GM12878 (cell line): ENCODE measurements around the gene NUDCD2. TPM values are rescaled to one million over a fixed set of nuclear protein-coding genes. Genes with fewer than 3 reads are reported as not detected.

Experiments used
- ATAC-seq: fragments of 200-7000 bp; cut with Tn5 transposase; 3 replicates; pipeline ENCODE4 v1.9.1; 2020; ENCODE audit warnings: mild to moderate bottlenecking, moderate library complexity
- BruUV-seq: library from RNA; stranded (reverse); fragments of 400-500 nt; replicated peaks from 2 replicates; lab custom pipeline; 2021; lab: Mats Ljungman, UMichigan
- CTCF ChIA-PET: fragments of 300-600 bp; sonication (Branson Sonifier 250); formaldehyde crosslinking; extraction: SDS; loops from one replicate; lab custom pipeline; 2021; ENCODE audit warnings: inconsistent platforms; lab: Yijun Ruan, JAX
- POLR2A ChIA-PET: fragments of 350-600 bp; formaldehyde crosslinking; extraction: SDS; loops from one replicate; lab custom pipeline; 2021; ENCODE audit warnings: inconsistent platforms; lab: Charles Lee
- RAD21 ChIA-PET: fragments of 300-600 bp; sonication (Branson Sonifier 250); formaldehyde crosslinking; loops from one replicate; lab custom pipeline; 2023; ENCODE audit warnings: antibody characterized with exemption; ENCODE audit not compliant: unreplicated experiment; lab: Charles Lee
- SMC1A ChIA-PET: fragments of 300-600 bp; sonication (Branson Sonifier 250); formaldehyde crosslinking; loops from one replicate; lab custom pipeline; 2023; ENCODE audit not compliant: unreplicated experiment, uncharacterized antibody; lab: Charles Lee
- DNase-seq: peaks from one replicate; pipeline ENCODE4 v3.0.0-alpha.2; 2011; ENCODE audit warnings: low read depth, low spot score
- FAIRE-seq: peaks from 3 replicates; lab custom pipeline; 2011; peaks lifted over from hg19 to GRCh38; lab: Jason Lieb, UNC
- H2AFZ ChIP-seq: 2 replicates; pipeline ENCODE4 v1.6.0; 2011; ENCODE audit warnings: low read depth, low read length, control low read depth; ENCODE audit not compliant: control insufficient read depth
- H3K27ac ChIP-seq: 2 replicates; pipeline ENCODE4 v1.5.1; 2011; ENCODE audit warnings: control low read depth; ENCODE audit not compliant: control insufficient read depth, insufficient read depth
- H3K27me3 ChIP-seq, 2 experiments: replicated peaks in 1 of 2; 2 replicates each; pipeline versions ENCODE4 v1.6.0 to v1.6.1; 2011; ENCODE audit warnings: low read length in 1 of 2; ENCODE audit not compliant: control insufficient read depth in 2 of 2, insufficient read depth in 2 of 2
- H3K36me3 ChIP-seq, 2 experiments: 2 replicates each; pipeline ENCODE4 v1.5.1; 2011; ENCODE audit warnings: low read length in 1 of 2; ENCODE audit not compliant: control insufficient read depth in 2 of 2, insufficient read depth in 2 of 2
- H3K4me1 ChIP-seq: 2 replicates; pipeline ENCODE4 v1.6.1; 2011; ENCODE audit warnings: mild to moderate bottlenecking, low read length, moderate library complexity, mixed read lengths; ENCODE audit not compliant: control insufficient read depth, insufficient read depth
- H3K4me2 ChIP-seq: 2 replicates; pipeline ENCODE4 v1.6.0; 2011; ENCODE audit warnings: control low read depth; ENCODE audit not compliant: control insufficient read depth, insufficient read depth
- H3K4me3 ChIP-seq: fragments of 200-600 bp; sonication (generic); 2 replicates; pipeline ENCODE4 v1.5.1; 2016
- H3K79me2 ChIP-seq: 2 replicates; pipeline ENCODE4 v1.6.0; 2011; ENCODE audit warnings: low read length; ENCODE audit not compliant: control insufficient read depth, insufficient read depth
- H3K9ac ChIP-seq: 2 replicates; pipeline ENCODE4 v1.8.0; 2011; ENCODE audit warnings: low read length, control low read depth, mixed read lengths; ENCODE audit not compliant: control insufficient read depth, insufficient read depth
- H3K9me3 ChIP-seq: replicated peaks from 3 replicates; pipeline ENCODE4 v1.5.1; 2011; ENCODE audit warnings: mild to moderate bottlenecking, low read length; ENCODE audit not compliant: control insufficient read depth, insufficient read depth
- H4K20me1 ChIP-seq: 2 replicates; pipeline ENCODE4 v1.6.0; 2011; ENCODE audit not compliant: control insufficient read depth, insufficient read depth
- ASH2L ChIP-seq: fragments of 300-600, 200-600 bp; sonication (generic); IDR thresholded peaks from 2 replicates; pipeline ENCODE4 v1.6.1; 2017; ENCODE audit warnings: low read depth, mild to moderate bottlenecking, borderline replicate concordance
- BRCA1 ChIP-seq: IDR thresholded peaks from 2 replicates; pipeline ENCODE4 v1.6.1; 2011; ENCODE audit warnings: low read depth, low read length, improper control_type of control experiment
- IRF3 ChIP-seq: fragments of 450-650 bp; IDR thresholded peaks from 2 replicates; pipeline ENCODE4 v1.6.1; 2014; ENCODE audit warnings: mild to moderate bottlenecking
- MTA3 ChIP-seq: IDR thresholded peaks from 2 replicates; pipeline ENCODE4 v1.6.1; 2012; ENCODE audit warnings: low read length, inconsistent platforms, borderline replicate concordance
- NR2F1 ChIP-seq: fragments of 450-650 bp; conservative IDR thresholded peaks from 2 replicates; pipeline ENCODE4 v1.6.1; 2017; ENCODE audit warnings: mild to moderate bottlenecking
- PAX8 ChIP-seq: fragments of 450-650 bp; IDR thresholded peaks from 2 replicates; pipeline ENCODE4 v1.6.1; 2017; ENCODE audit warnings: mild to moderate bottlenecking, moderate library complexity
- PRDM15 ChIP-seq: fragments of 450-650 bp; formaldehyde crosslinking; IDR thresholded peaks from 2 replicates; pipeline ENCODE4 v1.4.0; 2020; ENCODE audit warnings: mild to moderate bottlenecking, moderate library complexity
- RAD21 ChIP-seq: IDR thresholded peaks from 2 replicates; pipeline ENCODE4 v1.6.1; 2011; ENCODE audit warnings: mild to moderate bottlenecking, low read depth, low read length, moderate library complexity; ENCODE audit not compliant: insufficient read depth
- STAT1 ChIP-seq: fragments of 450-650 bp; conservative IDR thresholded peaks from 2 replicates; pipeline ENCODE4 v1.6.1; 2014; ENCODE audit warnings: antibody characterized with exemption, mild to moderate bottlenecking
- WRNIP1 ChIP-seq: IDR thresholded peaks from 2 replicates; pipeline ENCODE4 v1.6.1; 2011; ENCODE audit warnings: low read depth, low read length, improper control_type of control experiment, borderline replicate concordance
- YY1 ChIP-seq: IDR thresholded peaks from 2 replicates; pipeline ENCODE4 v1.6.1; 2011; ENCODE audit warnings: low read depth, mild to moderate bottlenecking, low read length
- ZNF24 ChIP-seq: fragments of 450-650 bp; IDR thresholded peaks from 2 replicates; pipeline ENCODE4 v1.6.1; 2017; ENCODE audit warnings: antibody characterized with exemption, mild to moderate bottlenecking
- WGBS: methylation state at CpG from one replicate; pipeline ENCODE4 v1.1.6; 2016; ENCODE audit warnings: low lambda C conversion rate; ENCODE audit not compliant: insufficient replicate concordance, insufficient coverage; ENCODE audit errors: missing lambda C conversion rate; 5-methylcytosine and 5-hydroxymethylcytosine counted together
- in situ Hi-C: fragments of 300-500 bp; cut with MboI; formaldehyde crosslinking; loops from 9 replicates; pipeline ENCODE4 v1.14.3; 2018; ENCODE audit warnings: mixed read lengths
- intact Hi-C: fragments of 100-400 bp; cut with micrococcal nuclease; formaldehyde crosslinking; loops from one replicate; pipeline ENCODE4 v1.14.2; 2022; ENCODE audit not compliant: unreplicated experiment
- polyA plus RNA-seq, 11 experiments: library from polyadenylated mRNA; depleted of rRNA in 4 of 11; unstranded in 6 of 11; stranded (reverse) in 5 of 11; fragments of >200 nt; fragmentation: Nextera tagmentation in 4 of 11; fragmentation: Illumina TruSeq in 1 of 11; extraction: Ambion mirVana in 4 of 11; extraction: Trizol in 1 of 11; gene quantifications; 1 replicate in 1 of 11; 2 replicates in 10 of 11; pipeline versions ENCODE4 v1.2.1 to v1.2.3, GENCODE V29; 2011 to 2016; ENCODE audit warnings: inconsistent platforms in 2 of 11, missing spikeins in 2 of 11, low read depth in 1 of 11
- total RNA-seq, 4 experiments: library from RNA; depleted of rRNA in 3 of 4; stranded (reverse); fragments of >200 nt in 3 of 4; fragmentation: Illumina TruSeq in 1 of 4; extraction: Trizol in 1 of 4; gene quantifications; 2 replicates each; pipeline versions ENCODE4 v1.2.1 to v1.2.3, GENCODE V29; 2013 to 2021
- TF ChIP-seq, protein P1 (sequence below): IDR thresholded peaks from 2 replicates; pipeline ENCODE4 v1.6.1; 2012; ENCODE audit warnings: improper control_type of control experiment, low read depth, low read length; ENCODE audit not compliant: insufficient replicate concordance

Gene NUDCD2
- total and polyA plus RNA-seq, 10 of the 15 experiments (the other 5 are each of a cell fraction or from before 2014, with no cell fraction given), result 9.1 to 133 (median 24.6) TPM

DNA sequence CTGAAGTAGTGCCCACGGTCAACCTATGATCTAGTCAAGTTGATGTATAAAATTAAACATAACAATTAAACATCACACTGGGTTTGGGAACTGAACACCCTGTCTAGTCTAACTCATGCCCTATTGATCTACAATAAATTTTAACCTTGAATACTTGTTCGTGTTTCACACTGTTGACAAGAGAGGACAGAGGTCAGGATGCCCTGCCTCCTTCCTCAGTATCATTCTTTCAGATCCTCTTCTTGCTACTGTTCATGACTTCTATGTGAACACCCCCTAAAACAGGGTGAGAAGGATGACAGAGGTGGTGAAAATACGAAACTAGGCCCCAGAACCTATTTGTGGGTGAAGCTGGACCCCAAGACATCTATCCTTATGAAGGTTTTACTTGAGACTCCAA is 37.4 kb upstream of the NUDCD2 start:
- BruUV-seq, result no TSS peak
- Histone ChIP-seq H3K4me3 (no peak overlapping the region), H3K9me3 (no peaks in the 10 kb centered on the region), H3K79me2 (no peaks in the 10 kb centered on the region), H3K36me3 (no peaks in the 10 kb centered on the region; a peak in 1 of 4 replicates), H2AFZ (no peak overlapping the region), H3K27ac (no peak overlapping the region), H3K27me3 (no peaks in the 10 kb centered on the region), H3K4me2 (no peak overlapping the region; the same call in 1 of the 2 replicates), H3K9ac (no peak overlapping the region), H3K4me1 (no peaks in the 10 kb centered on the region), H4K20me1 (no peaks in the 10 kb centered on the region)
- ChIA-PET RAD21 (no interaction called here), POLR2A (interaction anchor here (0.9 to 1.4 kb wide), 3 partner anchors 28 to 58 kb away, joined by 4 to 6 read pairs (median 4); no protein-coding TSS in a partner anchor), SMC1A (interaction anchor here (0.7 to 1.2 kb wide), 3 partner anchors 11 to 1390 kb away, joined by 3 to 4 read pairs (median 3); no protein-coding TSS in a partner anchor), CTCF (no interaction called here)
- 72% methylated on average over 3 of the region's 3 CpGs for WGBS
- intact Hi-C loops (no loop called here), in situ Hi-C loops (no loop called here)
- FAIRE-seq, result no peak
- DNase-seq, result no peak
- peak; percentile 61 for ATAC-seq
- no peak for TF ChIP-seq RAD21
- no peak for TF ChIP-seq PAX8
- no peak for TF ChIP-seq WRNIP1
- no peak for TF ChIP-seq BRCA1
- peak; percentile 56; the same call in 1 of the 2 replicates for TF ChIP-seq NR2F1
- TF ChIP-seq MTA3, result no peak
- TF ChIP-seq PRDM15 (CRISPR knock-in tag), result no peak
- TF ChIP-seq, protein P1, sequence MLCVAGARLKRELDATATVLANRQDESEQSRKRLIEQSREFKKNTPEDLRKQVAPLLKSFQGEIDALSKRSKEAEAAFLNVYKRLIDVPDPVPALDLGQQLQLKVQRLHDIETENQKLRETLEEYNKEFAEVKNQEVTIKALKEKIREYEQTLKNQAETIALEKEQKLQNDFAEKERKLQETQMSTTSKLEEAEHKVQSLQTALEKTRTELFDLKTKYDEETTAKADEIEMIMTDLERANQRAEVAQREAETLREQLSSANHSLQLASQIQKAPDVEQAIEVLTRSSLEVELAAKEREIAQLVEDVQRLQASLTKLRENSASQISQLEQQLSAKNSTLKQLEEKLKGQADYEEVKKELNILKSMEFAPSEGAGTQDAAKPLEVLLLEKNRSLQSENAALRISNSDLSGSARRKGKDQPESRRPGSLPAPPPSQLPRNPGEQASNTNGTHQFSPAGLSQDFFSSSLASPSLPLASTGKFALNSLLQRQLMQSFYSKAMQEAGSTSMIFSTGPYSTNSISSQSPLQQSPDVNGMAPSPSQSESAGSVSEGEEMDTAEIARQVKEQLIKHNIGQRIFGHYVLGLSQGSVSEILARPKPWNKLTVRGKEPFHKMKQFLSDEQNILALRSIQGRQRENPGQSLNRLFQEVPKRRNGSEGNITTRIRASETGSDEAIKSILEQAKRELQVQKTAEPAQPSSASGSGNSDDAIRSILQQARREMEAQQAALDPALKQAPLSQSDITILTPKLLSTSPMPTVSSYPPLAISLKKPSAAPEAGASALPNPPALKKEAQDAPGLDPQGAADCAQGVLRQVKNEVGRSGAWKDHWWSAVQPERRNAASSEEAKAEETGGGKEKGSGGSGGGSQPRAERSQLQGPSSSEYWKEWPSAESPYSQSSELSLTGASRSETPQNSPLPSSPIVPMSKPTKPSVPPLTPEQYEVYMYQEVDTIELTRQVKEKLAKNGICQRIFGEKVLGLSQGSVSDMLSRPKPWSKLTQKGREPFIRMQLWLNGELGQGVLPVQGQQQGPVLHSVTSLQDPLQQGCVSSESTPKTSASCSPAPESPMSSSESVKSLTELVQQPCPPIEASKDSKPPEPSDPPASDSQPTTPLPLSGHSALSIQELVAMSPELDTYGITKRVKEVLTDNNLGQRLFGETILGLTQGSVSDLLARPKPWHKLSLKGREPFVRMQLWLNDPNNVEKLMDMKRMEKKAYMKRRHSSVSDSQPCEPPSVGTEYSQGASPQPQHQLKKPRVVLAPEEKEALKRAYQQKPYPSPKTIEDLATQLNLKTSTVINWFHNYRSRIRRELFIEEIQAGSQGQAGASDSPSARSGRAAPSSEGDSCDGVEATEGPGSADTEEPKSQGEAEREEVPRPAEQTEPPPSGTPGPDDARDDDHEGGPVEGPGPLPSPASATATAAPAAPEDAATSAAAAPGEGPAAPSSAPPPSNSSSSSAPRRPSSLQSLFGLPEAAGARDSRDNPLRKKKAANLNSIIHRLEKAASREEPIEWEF, result no peak
- no peak for TF ChIP-seq IRF3
- TF ChIP-seq ASH2L, result no peak
- no peak for TF ChIP-seq ZNF24
- TF ChIP-seq STAT1, result no peak
- TF ChIP-seq YY1, result no peak
